RWPE2 (cell line): ENCODE results near the gene NSDHL.
A peak's percentile ranks its signal among the peaks of the same experiment; 100 is the strongest.

Experiments used
- ATAC-seq: fragments of 200-7000 bp; cut with Tn5 transposase; 3 replicates; pipeline ENCODE4 v1.9.1; 2021; ENCODE audit warnings: low read depth
- DNase-seq: peaks from one replicate; pipeline ENCODE4 v3.0.0-alpha.2; 2020; ENCODE audit warnings: low spot score
- H3K27ac ChIP-seq: fragments of 450-650 bp; 2 replicates; pipeline ENCODE4 v1.5.1; 2017; ENCODE audit warnings: mild to moderate bottlenecking; ENCODE audit not compliant: poor library complexity, severe bottlenecking
- H3K27me3 ChIP-seq: fragments of 250-450 bp; sonication (Bioruptor Pico); 2 replicates; pipeline ENCODE4 v1.5.1; 2021; ENCODE audit warnings: mild to moderate bottlenecking, moderate library complexity; ENCODE audit not compliant: insufficient read depth, poor library complexity, severe bottlenecking
- H3K36me3 ChIP-seq: fragments of 250-450 bp; sonication (Bioruptor Pico); 2 replicates; pipeline ENCODE4 v1.5.1; 2020; ENCODE audit warnings: low read depth, mild to moderate bottlenecking, moderate library complexity
- H3K4me1 ChIP-seq: fragments of 250-450 bp; sonication (Bioruptor Pico); 2 replicates; pipeline ENCODE4 v1.5.1; 2021; ENCODE audit warnings: mild to moderate bottlenecking, moderate library complexity; ENCODE audit not compliant: insufficient read depth, poor library complexity, severe bottlenecking
- H3K4me3 ChIP-seq: fragments of 250-450 bp; sonication (Bioruptor Pico); 2 replicates; pipeline ENCODE4 v1.5.1; 2021; ENCODE audit warnings: mild to moderate bottlenecking, moderate library complexity; ENCODE audit not compliant: severe bottlenecking
- H3K9me3 ChIP-seq: fragments of 250-450 bp; sonication (Bioruptor Pico); 2 replicates; pipeline ENCODE4 v1.5.1; 2021; ENCODE audit warnings: mild to moderate bottlenecking, moderate library complexity; ENCODE audit not compliant: severe bottlenecking
- TF ChIP-seq, protein P1 (sequence below): fragments of 450-650 bp; IDR thresholded peaks from one replicate; pipeline ENCODE4 v1.5.1; 2017; ENCODE audit warnings: mild to moderate bottlenecking, moderate library complexity; ENCODE audit not compliant: poor library complexity, severe bottlenecking

The NSDHL gene

DNA sequence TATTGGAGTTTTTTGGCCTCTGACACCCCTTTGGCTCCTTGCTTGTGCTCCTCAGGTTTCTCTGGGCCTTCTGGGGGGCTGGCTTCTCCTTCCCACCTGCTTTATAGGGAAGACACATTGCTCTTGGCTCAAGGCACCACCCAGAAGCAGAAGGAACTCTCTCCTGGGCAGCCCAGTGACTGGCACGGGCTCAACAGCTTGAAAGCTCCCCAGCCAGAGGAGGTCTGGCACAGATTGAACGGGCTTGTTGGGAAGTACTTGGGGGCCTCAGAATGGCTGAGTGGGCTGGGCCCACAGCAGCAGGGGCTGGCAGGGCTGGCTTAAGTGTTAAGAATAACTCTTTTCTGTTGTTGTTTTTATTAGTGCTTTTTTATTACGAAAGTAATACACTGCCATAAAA is 55.9 kb downstream of the NSDHL start:
- TF ChIP-seq, protein P1, sequence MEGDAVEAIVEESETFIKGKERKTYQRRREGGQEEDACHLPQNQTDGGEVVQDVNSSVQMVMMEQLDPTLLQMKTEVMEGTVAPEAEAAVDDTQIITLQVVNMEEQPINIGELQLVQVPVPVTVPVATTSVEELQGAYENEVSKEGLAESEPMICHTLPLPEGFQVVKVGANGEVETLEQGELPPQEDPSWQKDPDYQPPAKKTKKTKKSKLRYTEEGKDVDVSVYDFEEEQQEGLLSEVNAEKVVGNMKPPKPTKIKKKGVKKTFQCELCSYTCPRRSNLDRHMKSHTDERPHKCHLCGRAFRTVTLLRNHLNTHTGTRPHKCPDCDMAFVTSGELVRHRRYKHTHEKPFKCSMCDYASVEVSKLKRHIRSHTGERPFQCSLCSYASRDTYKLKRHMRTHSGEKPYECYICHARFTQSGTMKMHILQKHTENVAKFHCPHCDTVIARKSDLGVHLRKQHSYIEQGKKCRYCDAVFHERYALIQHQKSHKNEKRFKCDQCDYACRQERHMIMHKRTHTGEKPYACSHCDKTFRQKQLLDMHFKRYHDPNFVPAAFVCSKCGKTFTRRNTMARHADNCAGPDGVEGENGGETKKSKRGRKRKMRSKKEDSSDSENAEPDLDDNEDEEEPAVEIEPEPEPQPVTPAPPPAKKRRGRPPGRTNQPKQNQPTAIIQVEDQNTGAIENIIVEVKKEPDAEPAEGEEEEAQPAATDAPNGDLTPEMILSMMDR: no peak
- Histone ChIP-seq H3K9me3 (no peaks in the 10 kb centered on the region), H3K27me3 (no peaks in the 10 kb centered on the region), H3K27ac (no peak overlapping the region), H3K4me1 (no peaks in the 10 kb centered on the region), H3K36me3 (no peaks in the 10 kb centered on the region), H3K4me3 (no peak overlapping the region)
- DNase-seq (no peak), ATAC-seq (no peak)

DNA sequence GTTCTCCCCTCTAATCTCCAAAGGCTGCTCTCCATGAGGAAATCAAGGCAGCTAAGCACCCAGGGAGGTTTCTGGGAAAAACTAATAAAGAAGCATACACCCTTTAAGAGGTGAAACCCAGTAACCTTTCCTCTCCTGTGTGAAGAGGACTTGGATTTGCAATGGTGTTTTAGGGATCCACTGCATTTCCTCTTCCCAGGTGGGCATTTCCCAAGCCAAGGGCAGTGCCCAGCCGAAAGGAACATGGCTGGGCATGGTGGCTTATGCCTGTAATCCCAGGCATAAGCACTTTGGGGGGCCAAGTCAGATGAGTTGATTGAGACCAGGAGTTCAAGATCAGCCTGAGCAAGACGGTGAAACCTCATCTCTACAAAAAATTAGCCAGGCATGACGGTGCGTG is 61.6 kb downstream of the NSDHL start:
- TF ChIP-seq, protein P1: no peak
- Histone ChIP-seq H3K36me3 (no peaks in the 10 kb centered on the region), H3K27ac (no peak overlapping the region), H3K4me1 (peaks cover 32% of the 10 kb centered on the region), H3K9me3 (no peaks in the 10 kb centered on the region), H3K4me3 (no peak overlapping the region), H3K27me3 (no peaks in the 10 kb centered on the region)
- DNase-seq: no peak
- no peak for ATAC-seq

DNA sequence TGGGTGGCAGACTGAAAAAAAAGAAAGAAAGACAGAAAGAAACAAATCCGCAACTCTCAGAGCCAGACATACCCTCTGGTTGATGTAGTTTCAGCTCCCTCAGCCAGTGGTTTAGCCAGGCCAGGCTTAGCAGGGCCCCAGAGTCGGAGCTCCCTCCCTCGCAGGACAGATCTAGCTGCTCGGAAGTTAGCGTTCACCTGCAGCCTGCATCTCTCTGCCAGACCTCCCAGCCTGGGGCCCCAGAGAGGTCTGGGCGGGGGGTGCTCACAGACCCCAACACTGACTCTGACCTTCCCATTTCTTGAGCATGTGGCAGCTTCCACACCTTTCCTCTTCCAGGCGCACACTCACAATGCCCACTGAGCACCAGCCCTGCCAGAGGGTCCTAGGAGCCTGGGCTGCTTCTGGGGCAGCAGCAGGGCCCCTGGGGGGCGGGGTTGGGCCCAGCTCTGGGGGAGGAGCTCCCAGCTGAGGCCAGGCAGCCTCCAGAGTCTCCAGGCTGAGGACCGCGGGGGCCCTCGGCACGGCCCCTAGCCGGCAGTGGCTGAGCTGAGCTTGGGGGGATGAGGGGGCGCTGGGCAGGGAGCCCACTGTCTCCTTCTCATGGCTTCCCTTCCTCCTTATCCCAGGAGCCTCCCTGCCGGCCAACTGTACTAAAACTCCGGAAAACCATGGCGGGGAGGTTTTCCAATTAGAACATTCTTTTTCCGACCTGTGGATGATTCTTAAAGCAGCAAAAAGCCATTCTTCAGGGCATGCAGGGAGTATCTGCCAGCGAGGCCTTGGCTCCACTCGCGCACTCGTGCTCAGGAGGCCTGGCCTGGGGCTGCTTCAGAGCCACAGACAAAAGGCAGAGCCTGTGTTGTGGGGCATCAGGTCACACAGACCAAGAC is 62.4 kb downstream of the NSDHL start:
- Histone ChIP-seq H3K4me1 (peaks cover 32% of the 10 kb centered on the region), H3K36me3 (no peaks in the 10 kb centered on the region), H3K27me3 (no peaks in the 10 kb centered on the region), H3K4me3 (no peak overlapping the region), H3K9me3 (no peaks in the 10 kb centered on the region), H3K27ac (no peak overlapping the region)
- TF ChIP-seq, protein P1: no peak
- no peak for ATAC-seq
- no peak for DNase-seq

DNA sequence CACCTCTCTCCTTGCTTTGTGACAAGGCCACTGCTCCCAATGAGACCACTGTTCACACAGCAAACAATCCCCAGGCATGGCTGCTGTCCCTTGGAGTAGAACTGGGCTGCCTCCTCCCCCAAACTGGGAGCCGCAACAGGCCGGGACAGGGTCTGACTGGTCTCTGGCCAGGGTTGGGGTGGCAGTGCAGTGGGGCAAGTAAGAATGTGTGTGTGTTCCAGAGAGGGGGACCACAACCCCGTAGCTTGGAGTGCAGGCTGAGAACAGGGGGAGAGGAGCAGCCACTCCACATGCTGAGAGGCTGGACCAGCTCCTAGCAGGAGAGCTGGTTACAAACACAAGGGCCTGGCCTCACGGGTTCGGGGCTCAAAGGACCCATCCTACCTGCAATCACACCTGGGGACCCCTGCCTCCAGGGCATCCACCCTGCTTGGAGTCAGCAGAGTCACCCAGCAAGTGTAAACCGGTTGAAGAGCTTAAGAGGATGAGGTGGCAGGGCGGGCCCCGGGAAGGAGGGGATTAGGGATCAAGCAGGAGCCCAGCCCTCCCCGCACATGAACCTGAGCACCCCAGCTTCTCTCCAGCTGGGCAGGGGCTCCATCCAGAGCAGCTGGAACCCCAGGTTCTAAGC is 63.2 kb downstream of the NSDHL start:
- Histone ChIP-seq H3K4me3 (no peak overlapping the region), H3K36me3 (no peaks in the 10 kb centered on the region), H3K27ac (peak overlapping the region; percentile 80), H3K9me3 (no peaks in the 10 kb centered on the region), H3K27me3 (no peaks in the 10 kb centered on the region), H3K4me1 (peaks cover 32% of the 10 kb centered on the region)
- DNase-seq: no peak
- ATAC-seq: 0 out of 3 replicates have a peak, but pooled peaks have one; percentile 28
- TF ChIP-seq, protein P1: no peak

DNA sequence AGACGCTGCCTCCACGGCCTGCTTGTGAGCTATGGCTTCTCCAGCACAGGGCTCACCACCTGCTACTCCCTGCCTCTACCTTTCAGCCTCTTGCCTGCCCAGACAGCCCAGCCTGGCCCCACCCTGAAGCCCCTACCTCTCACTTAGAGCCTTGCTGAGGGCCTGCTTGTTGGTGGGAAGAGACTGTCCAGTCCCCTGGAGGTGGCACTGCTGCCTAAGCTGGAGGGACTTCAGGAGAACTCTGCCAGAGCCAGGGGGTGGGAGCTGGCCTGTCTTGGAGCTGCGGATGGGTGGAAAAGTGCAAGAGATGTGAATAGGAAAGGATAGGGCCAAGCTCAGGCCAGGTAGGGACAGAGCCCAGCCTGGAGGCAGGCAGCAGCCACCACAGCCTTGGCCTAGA is 64.3 kb downstream of the NSDHL start:
- H3K36me3 ChIP-seq: no peaks in the 10 kb centered on the region
- peaks cover 32% of the 10 kb centered on the region for H3K4me1 ChIP-seq
- ATAC-seq: no peak
- no peak for DNase-seq
- H3K27ac ChIP-seq: peak overlapping the region; percentile 80
- H3K9me3 ChIP-seq: no peaks in the 10 kb centered on the region
- H3K27me3 ChIP-seq: no peaks in the 10 kb centered on the region
- H3K4me3 ChIP-seq: no peak overlapping the region
- TF ChIP-seq, protein P1: no peak
